Testis (tissue), 3 donors: ENCODE results near the gene POU6F2. TPM values are rescaled to one million over a fixed set of nuclear protein-coding genes. Genes with fewer than 3 reads are reported as not detected.

Source experiments
- DNase-seq: peaks from one replicate; pipeline ENCODE4 v3.0.0-alpha.2; 2019
- H3K27ac ChIP-seq, 2 donors: fragments of 200-600 bp; sonication (generic); one replicate each; pipeline ENCODE4 v1.5.1; 2019
- H3K27me3 ChIP-seq: fragments of 200-600 bp; sonication (generic); one replicate; pipeline ENCODE4 v1.5.1; 2019
- H3K36me3 ChIP-seq: fragments of 200-600 bp; sonication (generic); one replicate; pipeline ENCODE4 v1.5.1; 2017; ENCODE audit warnings: low read depth; ENCODE audit errors: missing control alignments
- H3K4me1 ChIP-seq: fragments of 200-600 bp; sonication (generic); one replicate; pipeline ENCODE4 v1.5.1; 2019
- H3K4me3 ChIP-seq, 2 donors: fragments of 200-600 bp; sonication (generic); one replicate each; pipeline ENCODE4 v1.5.1; 2017 to 2019
- H3K9me3 ChIP-seq: fragments of 200-600 bp; sonication (generic); one replicate; pipeline ENCODE4 v1.5.1; 2017
- POLR2A ChIP-seq: fragments of 450-650 bp; IDR thresholded peaks from one replicate; pipeline ENCODE4 v1.6.1; 2017; ENCODE audit warnings: antibody characterized with exemption, mild to moderate bottlenecking, moderate library complexity
- WGBS, 2 donors: methylation state at CpG; one replicate each; pipeline ENCODE4 v1.1.5; 2018; 5-methylcytosine and 5-hydroxymethylcytosine counted together
- intact Hi-C: fragments of 100-400 bp; cut with DNase I; formaldehyde crosslinking; loops from one replicate; pipeline ENCODE4 v1.15.1; 2023; ENCODE audit warnings: low total_unique reads
- polyA plus RNA-seq: library from polyadenylated mRNA; stranded (reverse); fragments of 350-450 nt; fragmentation: Illumina TruSeq; extraction: RNeasy Lipid Tissue Mini Kit (QIAGEN cat#74804); gene quantifications from one replicate; pipeline ENCODE4 v1.2.3, GENCODE V29; 2014; ENCODE audit warnings: low read depth, low replicate concordance; ENCODE audit not compliant: insufficient read depth
- total RNA-seq, 2 donors: library from RNA; depleted of rRNA; stranded (reverse); fragments of >200 nt; gene quantifications; one replicate each; pipeline ENCODE4 v1.2.3, GENCODE V29; 2016
- TF ChIP-seq, protein P1 (sequence below), 3 experiments: fragments of 450-650 bp in 2 of 3; fragments of 200-600 bp in 1 of 3; sonication (generic) in 1 of 3; IDR thresholded peaks; one replicate each; pipeline ENCODE4 v1.5.1; 2016 to 2019; ENCODE audit warnings: antibody characterized with exemption in 3 of 3, mild to moderate bottlenecking in 2 of 3, moderate library complexity in 1 of 3

POU6F2 gene
- total and polyA plus RNA-seq, 3 donors from 2014 or later, result 1.3 to 3.4 (median 1.7) TPM

DNA sequence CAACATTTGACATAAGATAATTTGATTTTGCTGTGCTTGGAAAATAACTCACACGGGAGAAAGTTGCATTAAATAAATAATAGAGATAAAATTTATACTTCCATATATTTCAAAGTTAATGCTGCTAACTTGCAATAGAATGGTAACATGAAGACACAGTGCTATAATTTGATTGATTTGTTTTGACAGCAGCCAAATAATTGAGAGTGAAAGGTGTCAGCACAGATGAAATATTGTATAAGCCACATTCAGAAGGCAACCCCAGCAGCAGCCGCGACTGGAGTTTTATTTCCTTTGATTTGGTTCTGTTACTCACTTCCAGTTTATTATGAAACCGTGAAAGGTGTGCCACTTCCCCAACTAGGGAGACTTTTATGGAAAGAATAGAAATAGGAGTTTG, 242.2 kb downstream of the POU6F2 start:
- Histone ChIP-seq H3K4me1 (no peaks in the 10 kb centered on the region), H3K9me3 (no peaks in the 10 kb centered on the region), H3K27me3 (no peaks in the 10 kb centered on the region), H3K27ac (no peak overlapping the region), H3K4me3 (no peak overlapping the region), H3K36me3 (no peaks in the 10 kb centered on the region)
- TF ChIP-seq POLR2A, result no peak
- TF ChIP-seq, protein P1, sequence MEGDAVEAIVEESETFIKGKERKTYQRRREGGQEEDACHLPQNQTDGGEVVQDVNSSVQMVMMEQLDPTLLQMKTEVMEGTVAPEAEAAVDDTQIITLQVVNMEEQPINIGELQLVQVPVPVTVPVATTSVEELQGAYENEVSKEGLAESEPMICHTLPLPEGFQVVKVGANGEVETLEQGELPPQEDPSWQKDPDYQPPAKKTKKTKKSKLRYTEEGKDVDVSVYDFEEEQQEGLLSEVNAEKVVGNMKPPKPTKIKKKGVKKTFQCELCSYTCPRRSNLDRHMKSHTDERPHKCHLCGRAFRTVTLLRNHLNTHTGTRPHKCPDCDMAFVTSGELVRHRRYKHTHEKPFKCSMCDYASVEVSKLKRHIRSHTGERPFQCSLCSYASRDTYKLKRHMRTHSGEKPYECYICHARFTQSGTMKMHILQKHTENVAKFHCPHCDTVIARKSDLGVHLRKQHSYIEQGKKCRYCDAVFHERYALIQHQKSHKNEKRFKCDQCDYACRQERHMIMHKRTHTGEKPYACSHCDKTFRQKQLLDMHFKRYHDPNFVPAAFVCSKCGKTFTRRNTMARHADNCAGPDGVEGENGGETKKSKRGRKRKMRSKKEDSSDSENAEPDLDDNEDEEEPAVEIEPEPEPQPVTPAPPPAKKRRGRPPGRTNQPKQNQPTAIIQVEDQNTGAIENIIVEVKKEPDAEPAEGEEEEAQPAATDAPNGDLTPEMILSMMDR (IDR thresholded peaks at IDR 0.05), result no peak
- 85 to 89% methylated on average over 4 of the region's 4 CpGs for WGBS, 2 donors
- intact Hi-C loops, result no loop called here
- no peak for DNase-seq

DNA sequence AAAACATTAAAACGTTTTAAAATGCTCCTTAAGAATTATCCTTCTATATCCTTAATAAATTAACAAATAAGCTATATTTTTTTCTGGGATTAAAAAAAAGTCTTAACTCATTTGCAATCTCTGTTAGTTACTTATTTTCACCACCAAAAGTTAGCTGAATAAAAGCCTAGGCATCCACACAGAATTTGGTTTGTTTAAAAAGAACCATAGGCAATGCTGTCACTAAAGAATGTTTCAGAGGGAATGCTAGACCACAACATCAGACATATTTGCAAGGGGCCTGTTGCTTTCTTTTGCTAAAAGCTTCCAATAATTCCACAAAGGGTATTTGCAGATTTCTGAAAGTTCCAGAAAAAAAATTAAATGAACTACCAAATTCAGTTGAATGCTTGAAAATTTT, 244.2 kb downstream of the POU6F2 start:
- Histone ChIP-seq H3K27ac (no peak overlapping the region), H3K9me3 (no peaks in the 10 kb centered on the region), H3K36me3 (no peaks in the 10 kb centered on the region), H3K4me3 (no peak overlapping the region), H3K27me3 (no peaks in the 10 kb centered on the region), H3K4me1 (no peaks in the 10 kb centered on the region)
- no peak for DNase-seq
- TF ChIP-seq, protein P1 (IDR thresholded peaks at IDR 0.05), result no peak
- TF ChIP-seq POLR2A, result no peak
- intact Hi-C loops, result no loop called here
- WGBS, 2 donors, result 64 to 78% methylated on average over 1 of the region's 1 CpG

DNA sequence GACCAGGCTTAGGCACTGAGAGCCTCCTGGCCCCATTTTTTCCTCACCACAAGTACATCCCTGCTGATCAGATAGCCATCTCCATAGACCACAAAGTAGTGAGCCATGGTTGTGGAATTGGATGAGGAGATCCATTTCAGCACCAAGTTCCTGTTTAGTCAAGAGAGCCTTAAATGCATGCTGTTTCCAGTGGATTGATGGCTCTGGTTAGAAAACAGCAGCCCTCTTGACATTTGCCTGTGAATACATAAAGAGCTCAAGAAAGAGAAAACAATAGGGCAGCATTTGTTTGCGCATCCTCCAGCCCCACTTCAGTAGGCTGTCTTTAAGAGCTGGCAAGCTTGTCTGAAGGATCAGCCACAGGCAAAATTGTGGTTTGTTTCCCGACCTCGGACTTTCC, 251.2 kb downstream of the POU6F2 start:
- no peaks in the 10 kb centered on the region for H3K27me3 ChIP-seq

DNA sequence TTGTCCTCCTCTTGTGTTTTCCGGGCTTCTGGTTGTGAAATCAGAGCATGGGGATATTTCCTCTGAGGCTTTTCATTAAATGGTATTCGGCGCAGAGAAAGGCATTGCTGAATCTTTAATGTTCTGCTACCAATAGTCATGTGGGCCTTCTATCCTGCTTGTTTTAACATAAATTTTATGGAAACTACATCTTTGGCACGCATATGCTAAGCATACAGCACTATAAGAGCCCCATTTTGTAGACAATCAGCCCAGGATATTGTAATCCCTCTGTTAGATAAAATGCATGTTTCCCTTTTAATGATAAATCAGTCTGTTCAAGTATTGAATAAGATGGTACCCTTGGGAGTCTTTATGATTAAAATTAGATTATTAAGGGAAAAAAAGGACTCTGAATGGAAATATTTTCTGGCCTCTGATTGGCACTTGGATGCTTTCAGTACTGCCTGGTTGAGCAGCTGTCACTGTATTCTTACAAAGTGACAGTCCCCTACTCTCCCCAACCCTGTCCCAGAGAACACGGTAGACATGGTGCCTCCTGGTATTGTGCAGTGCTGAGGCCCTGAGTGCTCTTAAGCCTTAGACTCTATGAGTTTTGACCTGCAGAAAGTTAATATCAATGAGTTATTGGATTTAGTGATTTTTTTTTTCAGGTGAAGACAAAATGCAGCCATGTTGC, 256.3 kb downstream of the POU6F2 start:
- TF ChIP-seq, protein P1 (IDR thresholded peaks at IDR 0.05), result no peak
- TF ChIP-seq POLR2A, result no peak
- no peaks in the 10 kb centered on the region for H3K4me1 ChIP-seq
- H3K36me3 ChIP-seq, result no peaks in the 10 kb centered on the region
- no peaks in the 10 kb centered on the region for H3K27me3 ChIP-seq
- H3K4me3 ChIP-seq, result no peak overlapping the region
- no peak for DNase-seq
- no peaks in the 10 kb centered on the region for H3K9me3 ChIP-seq
- 92 to 93% methylated on average over 5 of the region's 5 CpGs for WGBS, 2 donors
- intact Hi-C loops, result no loop called here
- H3K27ac ChIP-seq, result no peak overlapping the region

More for the DNA sequence above, 251.2 kb downstream of the POU6F2 start:
- WGBS, 2 donors, result 60 to 63% methylated on average over 3 of the region's 3 CpGs
- intact Hi-C loops, result no loop called here
- Histone ChIP-seq H3K27ac (no peak overlapping the region), H3K4me3 (no peak overlapping the region), H3K36me3 (no peaks in the 10 kb centered on the region), H3K9me3 (no peaks in the 10 kb centered on the region), H3K4me1 (no peaks in the 10 kb centered on the region)
- TF ChIP-seq POLR2A, result no peak
- TF ChIP-seq, protein P1 (IDR thresholded peaks at IDR 0.05), result no peak
- DNase-seq, result no peak
